NOMO-1 treated with dmso at 0.1 percent for 144 hours (cell line): Measurements from ENCODE around the gene MYO9B.
A peak's percentile ranks its signal among the peaks of the same experiment; 100 is the strongest.
"Not testable (repeated sequence)": the region's sequence is repeated elsewhere in the genome, so short reads cannot be mapped to it uniquely, and the experiment has no call there.

Source experiments
- DNase-seq: peaks from one replicate; lab custom pipeline; 2025; ENCODE audit not compliant: unreplicated experiment; lab: John Stamatoyannopoulos, UW

MYO9B gene

DNA sequence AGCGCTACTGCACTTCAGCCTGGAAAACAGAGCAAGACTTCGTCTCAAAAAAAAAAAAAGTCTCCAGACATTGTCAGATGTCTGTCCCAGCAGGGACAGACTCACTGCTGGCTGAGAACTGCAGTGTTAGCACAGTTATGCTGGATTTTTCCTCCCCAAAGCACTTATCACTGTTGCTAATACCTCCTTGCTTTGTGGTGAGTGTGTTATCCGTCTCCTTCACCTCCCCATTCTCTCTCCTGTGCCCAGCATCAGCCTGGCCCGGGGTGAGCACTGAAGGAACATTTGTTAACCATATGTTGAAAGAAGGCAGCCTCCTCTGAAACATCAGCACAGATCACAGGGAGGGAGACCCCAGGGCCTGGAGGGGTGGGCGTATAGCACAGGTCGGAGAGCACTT, 11.3 kb downstream of the MYO9B start:
- DNase-seq, result no peak

DNA sequence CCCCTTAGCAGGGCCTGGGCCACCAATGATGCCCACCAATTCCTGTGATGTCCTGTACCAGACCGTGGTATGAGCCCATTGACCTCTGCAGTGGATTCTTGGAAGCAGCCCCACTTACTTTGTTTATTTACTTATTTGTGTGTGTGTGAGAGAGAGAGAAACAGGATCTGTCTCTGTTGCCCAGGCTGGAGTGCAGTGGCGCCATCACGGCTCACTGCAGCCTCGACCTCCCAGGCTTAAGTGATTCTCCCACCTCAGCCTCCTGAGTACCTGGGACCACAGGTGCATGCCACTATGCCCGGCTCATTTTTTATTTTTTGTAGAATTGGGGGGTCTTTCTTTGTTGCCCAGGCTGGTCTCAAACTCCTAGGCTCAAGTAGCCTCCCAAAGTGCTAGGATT, 13.0 kb downstream of the MYO9B start:
- no peak for DNase-seq

DNA sequence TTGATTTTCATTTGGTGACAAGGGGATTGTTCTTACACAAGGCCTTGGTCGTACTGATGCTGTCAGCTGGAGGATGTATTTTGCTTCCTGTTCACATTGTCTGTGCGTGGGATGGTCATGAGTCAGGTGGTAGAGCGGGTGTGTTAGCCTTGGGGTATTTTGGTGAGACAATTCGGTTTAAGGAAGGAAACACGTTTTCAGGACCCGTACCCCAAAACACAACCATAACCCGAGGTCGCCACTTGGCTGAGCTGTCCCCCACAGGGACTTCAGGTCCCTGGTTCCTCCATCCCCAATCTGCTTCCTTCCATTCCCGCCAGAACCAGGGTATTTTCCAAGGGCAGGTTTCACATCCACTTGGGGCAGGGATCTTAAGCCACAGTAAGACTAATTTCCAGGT, 15.0 kb downstream of the MYO9B start:
- DNase-seq, result no peak

DNA sequence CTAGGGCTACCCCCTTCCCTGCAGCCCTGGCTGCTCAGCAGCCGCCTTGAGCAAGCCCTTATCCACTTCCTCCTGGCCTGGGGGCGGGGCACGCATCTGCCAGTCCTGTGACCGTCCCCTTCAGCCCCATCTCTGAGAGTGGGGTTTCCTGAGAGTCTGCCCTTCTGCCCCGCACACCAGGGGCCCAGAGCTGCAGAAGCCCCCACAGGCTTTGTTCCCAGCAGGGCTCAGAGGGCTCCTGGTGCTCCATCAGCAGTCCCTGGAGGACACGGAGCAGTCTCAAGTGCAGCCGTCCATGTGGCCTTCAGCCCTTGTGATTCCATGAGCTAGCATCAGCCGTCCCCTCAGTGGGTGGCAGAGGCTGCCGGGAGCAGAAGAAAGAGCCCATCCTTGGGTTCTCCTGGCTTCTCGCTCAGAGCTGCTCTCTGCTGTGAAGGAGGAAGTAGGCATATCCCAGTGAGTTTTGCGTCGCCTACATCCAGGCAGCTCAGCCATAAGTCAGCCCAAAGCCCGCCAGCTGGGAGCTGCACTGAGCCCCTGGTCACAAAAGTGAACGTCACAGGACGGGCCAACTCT, 16.3 kb downstream of the MYO9B start:
- DNase-seq, result peak; percentile 66

DNA sequence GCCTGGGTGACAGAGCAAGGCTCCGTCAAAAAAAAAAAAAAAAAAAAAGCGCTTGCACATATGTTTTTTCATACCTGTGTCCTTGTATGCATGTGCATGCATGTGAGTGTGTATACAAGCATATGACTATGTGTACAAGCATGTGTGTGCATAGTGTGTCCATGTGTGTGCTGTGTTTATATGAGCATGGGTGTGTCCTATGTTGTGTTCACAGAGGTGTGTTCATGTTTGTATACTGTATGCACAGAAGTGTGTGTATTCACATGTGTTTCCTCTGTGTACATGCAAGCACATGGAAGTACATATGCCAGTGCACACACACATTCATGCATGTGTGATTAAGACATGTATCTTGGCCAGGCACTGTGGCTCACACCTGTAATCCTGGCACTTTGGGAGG, 17.1 kb downstream of the MYO9B start:
- no peak for DNase-seq

DNA sequence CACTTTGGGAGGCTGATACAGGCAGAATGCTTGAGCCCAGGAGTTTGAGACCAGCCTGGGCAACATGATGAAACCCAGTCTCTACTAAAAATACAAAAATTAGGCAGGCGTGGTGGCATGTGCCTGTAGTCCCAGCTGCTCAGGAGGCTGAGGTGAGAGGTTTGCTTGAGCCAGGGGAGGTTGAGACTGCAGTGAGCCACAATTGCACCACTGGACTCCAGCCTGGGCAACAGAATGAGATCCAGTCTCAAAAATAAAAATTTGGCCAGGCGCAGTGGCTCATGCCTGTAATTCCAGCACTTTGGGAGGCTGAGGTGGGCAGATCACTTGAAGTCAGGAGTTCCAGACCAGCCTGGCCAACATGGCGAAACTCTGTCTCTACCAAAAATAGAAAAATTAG, 19.1 kb downstream of the MYO9B start:
- DNase-seq, result not testable (repeated sequence)

DNA sequence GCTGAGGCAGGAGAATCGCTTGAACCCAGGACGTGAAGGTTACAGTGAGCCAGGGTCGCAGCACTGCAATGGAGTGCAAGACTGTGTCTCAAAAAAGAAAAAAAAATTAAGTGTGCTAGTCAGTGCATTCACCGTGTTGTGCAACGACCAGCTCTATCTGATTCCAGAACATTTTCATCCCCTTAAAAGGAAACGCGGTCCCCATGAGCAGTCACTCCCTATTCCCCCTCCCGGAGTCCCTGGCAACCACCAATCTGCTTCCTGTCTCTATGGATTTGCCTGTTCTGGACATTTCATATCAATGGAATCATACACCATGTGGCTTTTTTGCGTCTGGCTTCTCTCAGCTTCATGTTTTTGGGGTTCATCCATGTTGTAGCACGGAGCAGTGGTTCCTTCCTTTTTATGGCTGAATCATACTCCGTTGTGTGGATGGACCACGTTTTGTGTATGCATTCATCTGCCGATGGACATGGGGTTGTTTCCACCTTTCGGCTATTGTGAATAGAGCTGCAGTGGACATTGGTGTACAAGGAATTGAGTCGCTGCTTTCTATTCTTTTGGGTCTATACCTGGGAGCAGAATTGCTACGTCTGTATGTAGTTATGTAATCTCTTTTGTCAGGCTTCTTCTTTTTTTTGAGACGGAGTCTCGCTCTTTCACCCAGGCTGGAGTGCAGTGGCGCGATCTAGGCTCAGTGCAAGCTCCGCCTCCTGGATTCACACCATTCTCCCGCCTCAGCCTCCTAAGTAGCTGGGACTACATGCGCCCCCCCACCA, 19.8 kb downstream of the MYO9B start:
- DNase-seq, result no peak

DNA sequence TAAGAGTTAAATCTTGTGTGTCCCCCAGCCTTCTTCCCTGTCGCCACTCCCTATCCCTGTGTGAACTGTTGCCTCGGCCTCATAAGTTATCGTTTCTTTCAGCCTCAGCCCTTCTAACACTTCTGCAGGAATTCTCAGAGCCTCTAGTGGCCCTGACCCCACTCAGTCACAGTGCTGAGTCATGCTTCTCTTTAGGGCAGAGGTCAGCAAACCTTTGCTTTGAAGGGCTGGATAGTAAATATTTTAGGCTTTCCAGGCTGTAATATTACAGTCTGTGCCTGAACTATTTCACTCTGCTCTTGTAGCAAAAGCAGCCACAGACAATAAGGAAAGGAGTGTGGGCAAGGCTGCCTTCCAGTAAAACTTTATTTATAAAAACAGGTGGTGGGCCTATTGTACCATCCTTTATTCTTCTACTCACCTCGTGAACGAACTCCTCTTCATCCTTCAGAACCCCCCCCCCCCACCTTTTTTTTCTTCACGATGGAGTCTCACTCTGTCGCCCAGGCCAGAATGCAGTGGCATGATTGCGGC, 22.1 kb downstream of the MYO9B start:
- DNase-seq, result no peak

DNA sequence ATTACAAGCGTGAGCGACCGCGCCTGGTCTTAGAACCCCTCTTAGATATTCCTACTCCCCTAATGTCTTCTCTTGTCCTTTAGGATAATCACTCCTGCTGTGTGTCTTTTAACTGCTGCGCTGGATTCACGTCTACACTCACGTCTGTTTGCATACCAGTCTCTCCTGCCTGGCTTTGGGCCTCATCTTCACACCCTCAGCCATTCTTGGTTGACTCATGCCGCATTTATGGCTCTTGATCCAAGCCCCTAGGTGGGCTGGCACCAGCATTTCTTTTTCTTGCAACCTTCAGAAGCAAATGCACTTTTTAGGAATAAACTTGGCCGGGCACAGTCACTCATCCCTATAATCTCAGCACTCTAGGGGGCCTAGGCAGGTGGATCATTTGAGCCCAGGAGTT, 22.7 kb downstream of the MYO9B start:
- DNase-seq, result no peak

DNA sequence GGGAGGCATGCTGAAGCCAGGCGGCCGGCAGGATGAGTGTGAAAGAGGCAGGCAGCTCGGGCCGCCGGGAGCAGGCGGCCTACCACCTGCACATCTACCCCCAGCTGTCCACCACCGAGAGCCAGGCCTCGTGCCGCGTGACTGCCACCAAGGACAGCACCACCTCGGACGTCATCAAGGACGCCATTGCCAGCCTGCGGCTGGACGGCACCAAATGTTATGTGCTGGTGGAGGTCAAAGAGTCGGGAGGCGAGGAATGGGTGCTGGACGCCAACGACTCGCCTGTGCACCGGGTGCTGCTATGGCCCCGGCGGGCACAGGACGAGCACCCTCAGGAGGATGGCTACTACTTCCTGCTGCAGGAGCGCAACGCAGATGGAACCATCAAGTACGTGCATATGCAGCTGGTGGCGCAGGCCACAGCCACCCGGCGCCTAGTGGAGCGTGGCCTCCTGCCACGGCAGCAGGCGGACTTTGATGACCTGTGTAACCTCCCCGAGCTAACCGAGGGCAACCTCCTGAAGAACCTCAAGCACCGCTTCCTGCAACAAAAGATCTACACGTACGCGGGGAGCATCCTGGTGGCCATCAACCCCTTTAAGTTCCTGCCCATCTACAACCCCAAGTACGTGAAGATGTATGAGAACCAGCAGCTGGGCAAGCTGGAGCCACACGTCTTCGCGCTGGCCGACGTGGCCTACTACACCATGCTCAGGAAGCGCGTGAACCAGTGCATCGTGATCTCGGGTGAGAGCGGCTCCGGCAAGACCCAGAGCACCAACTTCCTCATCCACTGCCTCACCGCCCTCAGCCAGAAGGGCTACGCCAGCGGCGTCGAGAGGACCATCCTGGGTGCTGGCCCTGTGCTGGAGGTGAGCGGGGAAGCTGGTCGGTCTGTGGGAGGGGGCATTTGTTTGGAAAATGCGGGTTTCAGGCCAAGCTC, 26.4 kb downstream of the MYO9B start:
- DNase-seq, result no peak

DNA sequence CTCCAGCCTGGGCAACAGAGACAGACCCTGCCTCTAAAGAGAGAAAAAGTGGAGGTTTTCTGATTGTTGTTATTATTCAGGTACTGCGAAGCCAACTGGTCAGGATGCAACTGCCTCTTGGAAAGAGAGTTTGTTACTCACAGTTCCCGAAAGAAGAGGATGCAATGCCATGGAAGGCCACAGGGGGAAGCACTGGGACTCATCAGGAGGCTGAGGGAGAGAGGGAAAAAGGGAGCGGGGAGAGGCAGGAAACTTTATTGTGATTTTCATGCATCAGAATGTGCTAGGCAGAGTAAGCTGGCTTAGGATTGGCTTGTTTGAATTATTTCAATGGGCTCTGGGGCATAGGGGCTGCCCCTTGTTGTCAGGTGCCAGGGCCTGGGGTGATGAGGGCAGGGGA, 27.6 kb downstream of the MYO9B start:
- no peak for DNase-seq

DNA sequence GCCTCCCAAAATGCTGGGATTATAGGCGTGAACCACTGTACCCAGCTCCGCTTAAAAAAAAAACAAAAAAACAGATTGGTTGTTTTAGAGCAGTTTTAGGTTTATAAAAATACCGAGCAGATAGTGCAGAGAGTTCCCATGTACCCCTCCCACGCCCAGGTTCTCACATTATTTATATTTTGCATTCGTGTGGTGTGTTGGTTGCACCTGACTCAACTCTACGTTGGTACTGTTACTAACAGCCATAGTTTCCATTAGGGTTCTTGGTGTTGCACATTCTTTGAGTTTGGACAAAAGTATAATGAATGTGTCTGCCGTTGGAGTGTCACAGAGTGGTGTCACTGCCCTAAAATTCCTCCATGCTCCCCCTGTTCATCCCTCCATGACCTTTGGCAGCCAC, 29.1 kb downstream of the MYO9B start:
- no peak for DNase-seq

DNA sequence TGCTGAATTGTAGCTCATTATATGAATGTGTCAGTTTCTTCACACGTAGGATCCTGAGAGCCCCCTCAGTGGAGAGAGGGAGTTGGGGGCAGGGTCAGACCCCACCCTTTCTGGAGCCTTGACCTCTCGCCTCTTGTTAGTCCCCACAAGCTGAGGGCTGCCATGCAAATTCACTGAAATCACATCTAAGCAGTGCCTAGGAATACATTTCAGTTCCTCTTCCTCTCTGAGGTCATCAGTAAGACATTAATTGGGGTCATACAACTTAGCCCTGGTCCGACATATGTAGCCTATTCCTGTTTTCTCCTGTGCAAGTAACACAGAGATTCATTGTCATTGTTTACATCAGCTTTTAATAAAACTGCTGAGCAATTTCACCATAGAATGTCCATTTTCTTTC, 30.0 kb downstream of the MYO9B start:
- DNase-seq, result no peak

DNA sequence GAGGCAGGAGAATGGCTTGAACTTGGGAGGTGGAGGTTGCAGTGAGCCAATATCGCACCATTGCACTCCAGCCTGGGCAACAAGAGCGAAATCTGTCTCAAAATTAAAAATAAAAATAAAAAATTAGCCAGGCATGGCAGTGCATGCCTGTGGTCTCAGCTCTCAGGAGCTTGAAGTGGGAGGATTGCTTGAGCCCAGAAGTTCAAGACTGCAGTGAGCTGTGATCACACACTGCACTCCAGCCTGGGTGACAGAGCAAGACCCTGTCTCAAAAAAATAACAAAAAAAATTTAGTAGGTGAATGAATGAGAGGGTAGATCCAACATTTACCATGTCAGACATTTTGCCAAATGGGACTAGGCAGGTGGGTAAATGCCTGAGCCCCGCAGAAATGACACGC, 31.4 kb downstream of the MYO9B start:
- not testable (repeated sequence) for DNase-seq

DNA sequence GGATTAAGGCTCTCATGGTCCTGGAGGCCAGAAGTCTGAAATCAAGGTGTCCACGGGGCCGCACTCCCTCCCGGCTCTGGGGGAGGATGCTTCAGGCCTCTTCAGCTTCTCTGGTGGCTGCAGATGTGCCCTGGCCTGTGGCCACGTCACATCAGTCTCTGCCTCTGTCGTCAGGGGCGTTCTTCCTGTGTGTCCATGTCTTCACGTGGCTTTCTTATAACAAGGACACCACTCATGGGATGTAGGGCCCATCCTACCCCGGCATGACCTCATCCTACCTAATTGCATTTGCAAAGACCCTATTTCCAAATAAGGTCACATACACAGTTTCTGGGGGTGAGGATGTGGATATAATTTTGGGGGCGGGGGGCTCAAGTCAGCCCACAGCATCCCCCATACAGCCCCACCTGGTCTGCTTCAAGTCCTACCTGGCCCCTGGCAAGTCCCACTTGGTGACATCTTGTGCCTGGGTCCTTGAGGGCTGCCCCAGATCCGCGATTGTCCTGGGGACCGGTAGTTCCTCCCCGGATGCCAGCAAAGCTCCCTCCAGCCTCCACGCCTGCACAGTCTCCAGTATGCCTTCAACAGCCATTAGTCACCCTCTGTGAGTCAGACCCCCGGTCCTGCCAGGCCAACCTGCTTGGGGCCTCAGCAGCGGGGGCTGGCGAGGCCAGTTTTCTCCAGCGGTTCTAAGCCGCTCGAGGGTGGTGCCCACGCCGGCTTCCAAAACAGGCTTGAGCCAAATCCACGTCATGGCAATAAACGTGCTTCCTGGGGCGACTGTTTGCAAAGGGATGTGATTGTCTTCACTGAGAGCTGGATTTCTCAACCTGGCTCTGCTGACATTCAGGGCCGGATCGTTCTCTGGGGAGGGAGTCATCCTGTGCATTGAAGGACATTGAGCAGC, 32.2 kb downstream of the MYO9B start:
- peak; percentile 85 for DNase-seq

DNA sequence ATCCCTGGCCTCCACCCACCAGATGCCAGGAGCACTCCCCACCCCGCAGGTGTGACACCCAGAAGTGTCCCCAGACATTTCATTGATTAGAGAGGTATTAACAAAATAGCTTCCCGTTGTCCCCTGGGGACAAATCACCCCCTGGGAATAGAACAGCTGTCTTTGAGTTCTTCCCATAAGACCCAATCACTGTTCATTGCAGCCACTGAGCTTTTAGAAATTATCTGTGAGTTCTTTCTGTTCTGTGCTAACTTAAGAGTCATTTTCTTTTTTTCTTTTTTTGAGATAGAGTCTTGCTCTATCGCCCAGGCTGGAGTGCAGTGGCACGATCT, 32.8 kb downstream of the MYO9B start:
- DNase-seq, result no peak

DNA sequence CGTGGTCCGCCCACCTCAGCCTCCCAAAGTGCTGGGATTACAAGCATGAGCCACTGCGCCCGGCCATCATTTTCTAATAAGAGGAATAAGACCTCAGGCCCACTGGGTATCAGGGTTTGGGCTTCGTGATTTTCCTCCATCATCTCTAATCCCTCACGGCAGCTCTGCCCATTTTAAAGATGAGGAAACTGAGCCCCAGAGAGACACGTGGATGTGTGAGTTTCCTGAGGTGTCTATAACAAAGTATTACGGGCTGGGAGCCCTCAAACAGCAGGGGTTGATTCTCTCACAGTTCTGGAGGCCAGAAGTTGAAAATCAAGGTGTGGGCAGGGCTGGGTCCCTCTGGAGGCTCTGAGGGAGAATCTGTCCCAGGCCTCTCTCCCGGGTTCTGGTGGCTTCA, 33.7 kb downstream of the MYO9B start:
- DNase-seq, result no peak

DNA sequence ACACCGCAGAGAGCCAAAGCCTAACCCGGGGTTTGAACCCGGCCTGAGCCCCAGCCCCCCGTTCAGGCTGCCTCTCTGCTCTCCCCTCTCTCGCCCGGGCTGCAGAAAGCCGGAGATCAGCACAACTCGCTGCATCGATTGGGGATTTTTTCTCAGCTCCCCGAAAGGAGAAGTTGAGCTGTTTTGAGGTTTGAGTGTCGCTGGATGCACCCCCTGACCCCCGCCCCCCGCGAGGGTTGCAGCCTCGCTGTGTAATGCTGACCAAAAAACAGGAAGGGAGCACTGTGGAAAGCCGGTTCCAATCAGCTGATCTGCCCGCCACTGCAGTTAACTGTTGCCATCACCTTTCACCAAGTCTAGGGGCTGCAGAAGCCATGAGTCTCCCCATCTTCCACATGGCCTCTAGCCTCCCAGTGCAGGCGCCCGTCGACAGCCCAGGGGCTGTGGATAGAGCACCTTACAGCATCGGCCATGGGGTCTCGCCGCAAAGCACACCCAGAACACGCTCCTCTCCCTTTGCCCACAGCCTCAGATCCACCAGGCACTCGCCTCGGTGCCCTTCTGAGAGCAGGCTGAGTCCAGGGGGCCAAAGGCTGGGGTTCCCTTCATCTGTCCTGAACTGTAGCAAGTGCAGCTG, 34.5 kb downstream of the MYO9B start:
- peak; percentile 84 for DNase-seq

DNA sequence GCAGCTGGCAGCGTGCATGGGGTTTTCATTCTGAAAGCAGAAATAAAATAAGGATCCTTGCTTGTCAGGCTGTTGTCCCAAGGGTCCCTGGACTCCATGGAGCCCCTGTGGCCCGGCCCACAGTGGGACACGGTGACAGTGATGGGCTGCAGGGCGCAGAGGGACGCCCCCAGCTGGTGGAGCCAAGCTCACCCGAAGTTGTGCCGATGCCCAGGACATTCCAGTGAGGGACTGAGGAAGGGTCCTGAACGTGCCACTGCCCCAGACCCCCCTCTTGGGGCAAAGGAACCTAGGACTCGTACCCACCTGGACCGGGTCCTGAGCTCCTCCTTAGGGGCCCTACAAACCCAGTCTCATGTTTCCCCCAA, 35.0 kb downstream of the MYO9B start:
- no peak for DNase-seq

DNA sequence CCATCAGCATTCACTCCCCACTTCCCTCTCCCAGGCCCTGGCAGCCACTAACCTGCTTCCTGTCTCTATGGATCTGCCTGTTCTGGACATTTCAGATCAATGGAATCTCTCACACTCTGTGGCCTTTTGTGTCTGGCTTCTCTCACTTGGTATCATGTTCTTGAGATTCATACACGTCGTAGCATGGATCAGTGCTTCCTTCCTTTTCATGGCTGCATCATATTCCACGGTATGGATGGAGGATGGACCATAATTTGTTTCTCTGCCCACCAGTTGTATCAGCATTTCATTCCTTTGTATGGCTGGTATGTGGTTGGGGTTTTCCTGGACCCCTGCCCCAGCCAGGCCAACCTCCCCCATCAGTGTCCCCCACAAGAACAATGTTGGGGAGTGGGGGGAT, 36.2 kb downstream of the MYO9B start:
- no peak for DNase-seq
